ENCODE results near the gene DCAF5.

The DCAF5 gene

GRCh38 chr14:69114763-69115162 is 38.2 kb downstream of the DCAF5 start:
- Histone ChIP-seq H3K9me3 (replicated peaks in 1 of 11) (no peaks in the 10 kb centered on the region), H3K9ac (no peak overlapping the region), H3K4me1 (peaks cover 0 to 16% (median 6%) of the 10 kb centered on the region in 10 experiments; a peak in 7 of 20 replicates), H3K27ac (no peak overlapping the region), H3K4me2 (no peak overlapping the region), H3K4me3 (no peak overlapping the region), H4K20me1 (peaks cover 0 to 89% (median 4%) of the 10 kb centered on the region in 11 experiments; a peak in 10 of 22 replicates), H3K27me3 (no peaks in the 10 kb centered on the region), H3K36me3 (peaks cover 73 to 100% (median 96%) of the 10 kb centered on the region in 11 experiments)
- TF ChIP-seq Cebpa-rat (IDR thresholded peaks at IDR 0.05), result no peak

GRCh38 chr14:69108358-69108757 is 44.6 kb downstream of the DCAF5 start:
- H3K9me3 ChIP-seq (replicated peaks in 1 of 11), result no peaks in the 10 kb centered on the region
- no peak overlapping the region for H3K27ac ChIP-seq
- no peaks in the 10 kb centered on the region for H3K27me3 ChIP-seq
- no peak overlapping the region for H3K9ac ChIP-seq
- peaks cover 0 to 13% (median 0%) of the 10 kb centered on the region in 10 experiments; a peak in 2 of 20 replicates for H3K4me1 ChIP-seq
- H3K4me3 ChIP-seq, result no peak overlapping the region
- H3K4me2 ChIP-seq, result no peak overlapping the region
- no peak for TF ChIP-seq Cebpa-rat (IDR thresholded peaks at IDR 0.05)
- peaks cover 54 to 100% (median 83%) of the 10 kb centered on the region in 11 experiments for H3K36me3 ChIP-seq
- peaks cover 0 to 74% (median 9%) of the 10 kb centered on the region in 11 experiments; a peak in 8 of 22 replicates for H4K20me1 ChIP-seq

- no peak for TF ChIP-seq Cebpa-rat (IDR thresholded peaks at IDR 0.05)
- Histone ChIP-seq H3K9me3 (replicated peaks in 1 of 11) (no peaks in the 10 kb centered on the region), H3K4me2 (no peak overlapping the region), H3K4me3 (no peak overlapping the region), H3K27me3 (no peaks in the 10 kb centered on the region), H3K27ac (no peak overlapping the region), H4K20me1 (peaks cover 0 to 73% (median 7%) of the 10 kb centered on the region in 11 experiments; a peak in 8 of 22 replicates), H3K36me3 (peaks cover 50 to 100% (median 83%) of the 10 kb centered on the region in 11 experiments), H3K4me1 (0 out of 20 replicates have a peak, but pooled peaks cover 0 to 4% (median 0%) of the 10 kb centered on the region in 10 experiments), H3K9ac (no peak overlapping the region)
Observed at GRCh38 chr14:69107407-69108003, 45.4 kb downstream of the DCAF5 start.

- peaks cover 0 to 67% (median 7%) of the 10 kb centered on the region in 11 experiments; a peak in 8 of 22 replicates for H4K20me1 ChIP-seq
- H3K4me1 ChIP-seq, result peaks cover 0 to 5% (median 0%) of the 10 kb centered on the region in 10 experiments; a peak in 4 of 20 replicates
- TF ChIP-seq Cebpa-rat (IDR thresholded peaks at IDR 0.05), result no peak
- peaks cover 49 to 98% (median 74%) of the 10 kb centered on the region in 11 experiments for H3K36me3 ChIP-seq
- H3K9ac ChIP-seq, result no peak overlapping the region
- H3K4me2 ChIP-seq, result no peak overlapping the region
- no peaks in the 10 kb centered on the region for H3K9me3 ChIP-seq (replicated peaks in 1 of 11)
- no peak overlapping the region for H3K27ac ChIP-seq
- H3K4me3 ChIP-seq, result no peak overlapping the region
- no peaks in the 10 kb centered on the region for H3K27me3 ChIP-seq
Observed at GRCh38 chr14:69106451-69106850, 46.5 kb downstream of the DCAF5 start.

- no peaks in the 10 kb centered on the region for H3K27me3 ChIP-seq
- peaks cover 0 to 10% (median 0%) of the 10 kb centered on the region in 10 experiments; a peak in 4 of 20 replicates for H3K4me1 ChIP-seq
- no peak overlapping the region for H3K27ac ChIP-seq
- H3K4me2 ChIP-seq, result no peak overlapping the region
- no peak overlapping the region for H3K4me3 ChIP-seq
- H4K20me1 ChIP-seq, result peaks cover 0 to 69% (median 5%) of the 10 kb centered on the region in 11 experiments; a peak in 7 of 22 replicates
- no peak for TF ChIP-seq Cebpa-rat (IDR thresholded peaks at IDR 0.05)
- H3K36me3 ChIP-seq, result peaks cover 38 to 92% (median 62%) of the 10 kb centered on the region in 11 experiments
- no peaks in the 10 kb centered on the region for H3K9me3 ChIP-seq (replicated peaks in 1 of 11)
- no peak overlapping the region for H3K9ac ChIP-seq
Observed at GRCh38 chr14:69105326-69105725, 47.6 kb downstream of the DCAF5 start.

GRCh38 chr14:69101331-69101826 is 51.5 kb downstream of the DCAF5 start:
- no peak overlapping the region; a peak in 2 of 22 replicates for H3K27ac ChIP-seq

GRCh38 chr14:69097974-69098373 is 54.9 kb downstream of the DCAF5 start:
- H3K4me2 ChIP-seq, result no peak overlapping the region
- H3K4me1 ChIP-seq, result peaks cover 0 to 10% (median 0%) of the 10 kb centered on the region in 10 experiments; a peak in 4 of 20 replicates
- H3K9me3 ChIP-seq (replicated peaks in 1 of 11), result no peaks in the 10 kb centered on the region
- H3K9ac ChIP-seq, result no peak overlapping the region
- H3K27ac ChIP-seq, result no peak overlapping the region
- no peaks in the 10 kb centered on the region for H3K27me3 ChIP-seq
- TF ChIP-seq Cebpa-rat (IDR thresholded peaks at IDR 0.05), result no peak
- H4K20me1 ChIP-seq, result peaks cover 0 to 62% (median 0%) of the 10 kb centered on the region in 11 experiments; a peak in 5 of 22 replicates
- no peak overlapping the region for H3K4me3 ChIP-seq
- H3K36me3 ChIP-seq, result peaks cover 15 to 87% (median 49%) of the 10 kb centered on the region in 11 experiments; a peak in 20 of 22 replicates

More at GRCh38 chr14:69101331-69101826, 51.5 kb downstream of the DCAF5 start:
- Histone ChIP-seq H3K27me3 (no peaks in the 10 kb centered on the region), H3K4me1 (peaks cover 0 to 10% (median 0%) of the 10 kb centered on the region in 10 experiments; a peak in 4 of 20 replicates), H3K36me3 (peaks cover 21 to 87% (median 50%) of the 10 kb centered on the region in 11 experiments), H3K4me3 (no peak overlapping the region), H4K20me1 (peaks cover 0 to 60% (median 0%) of the 10 kb centered on the region in 11 experiments; a peak in 4 of 22 replicates), H3K9ac (no peak overlapping the region), H3K4me2 (no peak overlapping the region), H3K9me3 (replicated peaks in 1 of 11) (no peaks in the 10 kb centered on the region)
- TF ChIP-seq Cebpa-rat (IDR thresholded peaks at IDR 0.05), result no peak

GRCh38 chr14:69096781-69097475 is 56.0 kb downstream of the DCAF5 start:
- H3K27ac ChIP-seq, result no peak overlapping the region
- H4K20me1 ChIP-seq, result peaks cover 0 to 59% (median 0%) of the 10 kb centered on the region in 11 experiments; a peak in 5 of 22 replicates
- H3K9me3 ChIP-seq (replicated peaks in 1 of 11), result no peaks in the 10 kb centered on the region
- no peak overlapping the region for H3K4me2 ChIP-seq
- no peaks in the 10 kb centered on the region for H3K27me3 ChIP-seq
- TF ChIP-seq Cebpa-rat (IDR thresholded peaks at IDR 0.05), result no peak
- H3K4me3 ChIP-seq, result no peak overlapping the region
- peaks cover 0 to 10% (median 0%) of the 10 kb centered on the region in 10 experiments; a peak in 4 of 20 replicates for H3K4me1 ChIP-seq
- no peak overlapping the region for H3K9ac ChIP-seq
- H3K36me3 ChIP-seq, result peaks cover 20 to 87% (median 51%) of the 10 kb centered on the region in 11 experiments; a peak in 20 of 22 replicates

GRCh38 chr14:69096246-69096645 is 56.7 kb downstream of the DCAF5 start:
- Histone ChIP-seq H3K36me3 (peaks cover 27 to 89% (median 56%) of the 10 kb centered on the region in 11 experiments), H3K27ac (no peak overlapping the region), H3K4me2 (no peak overlapping the region), H4K20me1 (peaks cover 0 to 59% (median 0%) of the 10 kb centered on the region in 11 experiments; a peak in 5 of 22 replicates), H3K27me3 (no peaks in the 10 kb centered on the region), H3K4me3 (no peak overlapping the region), H3K4me1 (peaks cover 0 to 4% (median 0%) of the 10 kb centered on the region in 10 experiments; a peak in 4 of 20 replicates), H3K9me3 (replicated peaks in 1 of 11) (no peaks in the 10 kb centered on the region), H3K9ac (no peak overlapping the region)
- TF ChIP-seq Cebpa-rat (IDR thresholded peaks at IDR 0.05), result no peak

Data from BLaER1 treated with 17β-estradiol and CSF1 and Interleukin-3, amounts not matched to agents 10 nM and 100 nM (cell line).